ENCODE results near the gene ACKR4.

DNA sequence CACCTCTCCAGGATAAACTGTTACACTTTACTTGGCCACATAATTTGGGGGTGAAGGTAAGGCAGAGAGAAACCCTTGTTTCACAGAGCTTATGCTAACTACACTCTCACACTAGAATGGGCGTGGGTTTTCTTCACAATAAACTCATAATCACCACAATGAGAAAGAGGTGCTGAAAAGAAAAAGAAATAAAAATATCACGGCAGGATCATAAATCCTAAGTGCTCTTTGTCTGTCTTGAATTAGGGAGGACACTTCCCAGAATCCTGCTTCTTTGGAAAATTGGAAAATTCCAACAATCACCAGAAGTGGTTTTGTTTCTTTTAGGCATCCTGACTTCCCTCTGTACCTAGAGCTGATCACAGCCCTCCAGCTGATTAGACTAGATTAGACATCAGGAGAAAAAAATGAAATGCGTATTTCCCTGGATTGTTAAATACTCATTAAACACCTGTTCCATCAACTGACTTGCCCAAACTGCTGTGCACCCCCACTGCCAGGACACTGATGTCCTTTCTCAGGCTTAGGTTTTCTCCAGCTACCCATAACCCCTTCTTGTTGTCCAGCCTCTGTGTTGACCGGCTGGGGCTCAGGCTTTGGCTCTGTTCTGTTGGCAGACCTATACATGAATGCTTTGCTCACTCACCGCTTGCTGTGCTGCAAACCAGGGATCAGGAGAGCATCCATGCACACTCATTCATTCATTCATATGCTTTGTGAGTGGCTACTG, 41.6 kb upstream of the ACKR4 start:
- no peak for TF ChIP-seq EZH2phosphoT487 (IDR thresholded peaks at IDR 0.05; ENCODE audit: insufficient read depth, low read depth)
- no peak for TF ChIP-seq EZH2 (IDR thresholded peaks at IDR 0.05; ENCODE audit: insufficient read depth, poor library complexity, severe bottlenecking)
